GM18520 (cell line): ENCODE measurements around the gene PPP4R2.
A peak's percentile ranks its signal among the peaks of the same experiment; 100 is the strongest.
"Not testable (repeated sequence)": the region's sequence is repeated elsewhere in the genome, so short reads cannot be mapped to it uniquely, and the experiment has no call there.

Experiments used
- ATAC-seq: cut with Tn5 transposase; IDR thresholded peaks from one replicate; pipeline ENCODE4 v1.9.1; 2021; ENCODE audit not compliant: unreplicated experiment

The PPP4R2 gene

DNA sequence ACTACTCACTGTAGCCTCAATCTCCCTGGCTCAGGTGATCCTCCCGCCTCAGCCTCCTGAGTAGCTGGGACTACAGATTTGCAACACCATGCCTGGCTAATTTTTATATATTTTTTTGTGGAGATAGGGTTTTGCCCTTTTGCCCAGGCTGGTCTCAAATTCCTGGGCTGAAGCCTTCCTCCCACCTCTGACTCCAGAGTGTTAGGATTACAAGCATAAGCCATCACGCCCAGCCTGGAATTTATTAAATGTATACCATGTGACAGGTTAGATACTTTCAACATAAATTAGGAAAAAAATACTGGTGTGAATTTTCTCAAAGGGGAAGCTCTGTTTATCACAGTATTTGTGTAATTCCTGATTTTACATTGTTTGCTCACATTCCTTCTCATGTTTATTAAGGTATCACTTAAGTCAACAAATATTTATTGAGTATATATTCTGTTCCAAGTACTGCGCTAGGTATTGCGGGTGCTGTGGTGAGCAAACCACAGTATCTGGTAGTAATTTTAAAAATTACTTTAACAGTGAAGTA lies 24.8 kb downstream of the PPP4R2 start:
- ATAC-seq, result no peak

DNA sequence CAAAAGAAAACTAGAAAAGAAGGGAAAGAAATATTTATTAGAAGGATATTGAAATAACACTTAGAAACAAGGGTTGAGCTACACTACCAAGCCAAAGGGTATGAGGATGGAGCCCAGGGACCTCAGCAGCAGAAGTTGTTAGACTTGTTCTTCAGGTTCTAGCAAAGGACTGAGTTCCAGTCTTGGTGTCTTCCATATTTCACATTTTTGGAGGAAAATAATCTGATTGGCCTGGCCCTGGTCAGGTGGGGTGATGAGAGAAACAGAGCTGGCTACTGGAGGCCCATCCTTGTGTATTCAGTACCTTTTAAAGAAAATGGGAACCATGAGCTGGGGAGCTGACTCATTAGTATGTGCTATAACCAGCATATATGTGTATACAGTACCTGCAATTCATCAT lies 28.2 kb downstream of the PPP4R2 start:
- no peak for ATAC-seq

DNA sequence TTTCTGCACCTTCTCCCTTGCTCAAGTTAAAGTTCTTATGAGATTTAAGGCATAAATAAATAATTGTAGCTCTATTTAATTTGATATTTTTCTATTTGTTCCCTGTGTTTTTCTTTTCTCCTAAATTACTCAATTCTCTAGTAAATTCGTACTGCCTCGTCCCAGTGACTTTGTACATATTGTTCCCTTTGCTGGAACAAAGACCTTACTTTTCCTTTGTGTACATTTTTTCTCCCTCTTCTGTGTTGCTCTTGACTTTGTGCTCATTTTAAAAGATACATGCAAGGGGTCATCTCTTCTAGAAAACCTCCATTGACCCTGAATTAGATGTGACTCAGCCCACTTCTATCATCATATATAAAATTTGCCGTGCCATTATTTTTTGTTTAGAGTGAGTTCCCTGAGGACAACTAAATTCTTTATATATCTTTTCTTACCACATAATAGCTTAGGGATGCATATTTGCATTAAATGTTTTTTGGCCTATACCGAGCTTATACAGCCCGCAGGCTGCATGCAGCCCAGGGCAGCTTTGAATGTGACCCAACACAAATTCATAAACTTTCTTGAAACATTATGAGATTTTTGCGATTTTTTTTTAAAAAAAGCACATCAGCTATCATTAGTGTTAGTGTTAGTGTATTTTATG lies 29.6 kb downstream of the PPP4R2 start:
- ATAC-seq, result no peak

DNA sequence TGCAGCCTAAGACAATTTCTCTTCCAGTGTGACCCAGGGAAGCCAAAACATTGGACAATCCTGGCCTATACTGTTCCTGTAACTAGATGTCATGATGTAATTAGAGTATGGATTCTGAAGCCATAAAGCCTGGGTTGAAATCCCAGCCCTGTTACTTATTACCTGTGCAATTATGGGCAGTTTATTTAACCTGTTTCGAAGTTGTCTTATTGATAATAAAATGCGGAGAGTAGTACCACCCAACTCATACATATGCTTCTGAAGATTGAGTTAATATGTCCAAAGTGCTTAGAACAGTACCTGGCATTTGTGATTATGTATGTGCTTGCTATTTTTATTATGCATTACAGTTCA lies 30.1 kb downstream of the PPP4R2 start:
- no peak for ATAC-seq

DNA sequence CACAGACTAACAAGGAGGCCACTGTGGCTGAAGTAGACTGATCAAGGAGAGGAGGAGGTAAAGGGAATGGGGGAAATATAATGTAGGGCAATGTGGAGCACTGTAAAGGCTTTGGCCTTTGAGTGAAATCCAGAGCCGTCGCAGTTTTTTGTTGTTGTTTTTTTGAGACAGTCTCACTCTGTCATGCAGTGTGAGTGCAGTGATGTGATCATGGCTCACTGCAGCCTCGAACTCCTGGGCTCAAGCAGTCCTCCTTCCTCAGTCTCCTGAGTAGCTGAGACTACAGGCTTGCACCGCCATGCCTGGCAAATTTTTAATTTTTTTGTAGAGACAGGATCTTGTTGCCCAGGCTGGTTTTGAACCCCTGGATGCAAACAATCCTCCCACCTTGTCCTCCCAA lies 32.2 kb downstream of the PPP4R2 start:
- ATAC-seq, result no peak

DNA sequence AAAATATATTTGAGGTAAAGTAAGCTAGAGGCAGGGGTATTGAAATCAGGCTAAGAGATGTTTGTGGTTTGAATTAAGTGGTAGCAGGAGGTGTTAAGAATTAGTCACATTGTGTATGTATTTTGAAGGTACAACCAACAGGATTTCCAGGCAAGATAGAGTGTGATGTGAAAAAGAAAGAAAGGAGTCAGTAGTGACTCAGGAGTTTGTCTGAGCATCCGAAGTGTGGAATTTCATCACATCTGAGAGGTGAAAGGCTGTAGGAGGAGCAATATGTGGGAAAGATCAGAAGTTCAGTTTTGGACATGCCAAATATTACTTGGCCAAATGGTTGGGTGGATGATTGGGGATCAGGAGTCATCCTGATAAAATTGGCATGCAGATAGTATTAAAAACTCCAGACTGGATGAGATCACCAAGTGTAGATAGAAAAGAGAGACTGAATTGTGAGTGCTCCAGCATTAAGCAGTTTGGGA lies 32.7 kb downstream of the PPP4R2 start:
- peak; percentile 61 for ATAC-seq

DNA sequence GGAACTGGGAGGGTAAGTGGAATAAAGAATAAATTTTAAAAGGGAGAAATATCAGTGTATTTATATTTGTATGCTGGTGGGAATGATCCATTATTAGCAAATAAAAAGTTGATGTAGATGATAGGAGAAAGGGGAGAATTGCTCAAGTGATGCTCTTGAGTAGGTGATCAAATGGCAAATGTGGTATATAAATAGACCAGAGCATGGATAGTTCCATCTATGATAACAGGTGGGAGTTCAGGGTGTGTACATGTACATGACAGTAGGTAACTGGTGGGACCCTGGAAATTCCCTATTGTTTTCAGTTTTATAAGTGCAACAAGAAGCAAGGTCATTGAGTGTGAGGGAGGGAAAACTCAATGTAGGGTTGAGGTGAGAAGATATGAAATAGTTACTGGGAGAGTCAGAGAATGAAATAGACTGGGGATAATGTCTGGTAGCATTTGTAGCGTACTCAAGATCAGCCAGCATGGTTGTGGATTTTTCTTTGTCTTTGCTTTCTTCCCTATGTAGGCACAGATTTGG lies 33.5 kb downstream of the PPP4R2 start:
- ATAC-seq, result no peak

DNA sequence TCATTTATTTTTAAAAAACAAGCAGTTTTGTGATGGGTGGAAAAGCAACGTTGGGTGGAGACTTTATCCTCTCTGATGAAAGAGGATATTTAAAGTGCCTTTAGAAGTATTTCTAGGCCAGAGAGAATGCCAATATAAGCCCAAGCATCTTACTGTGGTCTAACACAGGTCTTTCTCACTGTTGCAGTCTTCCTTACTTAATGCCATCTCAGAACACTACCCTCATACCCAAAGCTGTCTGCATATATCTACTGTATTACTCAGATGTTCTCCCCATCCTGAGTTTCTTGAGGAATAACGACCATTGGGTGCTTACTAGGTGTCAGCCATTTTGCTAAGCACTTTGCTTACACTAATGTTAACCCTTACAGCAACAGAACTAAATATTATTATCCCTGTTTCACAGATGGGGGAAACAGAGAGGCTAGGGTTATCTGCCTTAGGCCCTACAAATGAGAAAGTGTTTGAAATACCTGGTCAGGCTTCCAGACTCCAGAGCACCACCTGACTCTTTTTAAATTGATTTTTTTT lies 35.0 kb downstream of the PPP4R2 start:
- no peak for ATAC-seq

DNA sequence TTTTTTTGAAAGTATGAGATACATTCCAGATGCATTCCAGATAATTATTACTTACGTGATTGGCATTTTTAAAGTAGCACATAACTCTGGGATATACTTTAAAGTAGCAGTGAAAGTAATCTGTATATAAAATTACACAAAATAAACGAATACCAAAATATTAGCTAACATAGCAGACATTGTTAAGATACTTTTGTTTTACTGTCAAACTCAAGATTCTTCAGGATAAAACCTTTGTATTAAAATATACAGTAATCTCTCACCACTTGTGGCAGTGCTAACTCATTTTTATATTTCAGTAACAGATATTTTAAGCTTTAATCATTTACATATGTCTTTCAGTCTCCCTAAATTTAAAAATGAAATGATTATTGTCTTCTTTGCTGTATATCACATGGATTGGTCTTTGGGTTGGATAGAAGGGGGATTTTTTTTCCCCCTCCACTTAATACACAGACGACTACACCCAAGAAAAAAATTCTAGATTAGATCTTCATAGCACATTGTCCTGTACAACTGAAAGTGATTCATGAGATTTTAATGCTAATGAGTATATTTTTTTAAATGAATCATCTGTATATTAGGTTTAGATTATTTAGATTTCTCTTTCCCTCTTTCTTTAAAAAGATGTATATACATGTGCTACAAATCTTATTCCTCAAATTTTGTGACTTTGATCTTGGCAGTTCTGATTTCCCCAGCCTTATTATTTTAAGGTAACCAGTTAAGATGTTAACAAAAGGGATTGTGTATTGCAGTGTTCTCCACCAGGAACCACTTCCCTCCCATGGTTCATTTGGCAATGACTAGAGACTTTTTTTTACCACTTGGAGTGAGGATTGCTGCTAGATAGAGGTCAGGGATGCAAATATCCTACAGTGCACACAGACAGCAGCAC lies 40.3 kb downstream of the PPP4R2 start:
- ATAC-seq, result no peak

DNA sequence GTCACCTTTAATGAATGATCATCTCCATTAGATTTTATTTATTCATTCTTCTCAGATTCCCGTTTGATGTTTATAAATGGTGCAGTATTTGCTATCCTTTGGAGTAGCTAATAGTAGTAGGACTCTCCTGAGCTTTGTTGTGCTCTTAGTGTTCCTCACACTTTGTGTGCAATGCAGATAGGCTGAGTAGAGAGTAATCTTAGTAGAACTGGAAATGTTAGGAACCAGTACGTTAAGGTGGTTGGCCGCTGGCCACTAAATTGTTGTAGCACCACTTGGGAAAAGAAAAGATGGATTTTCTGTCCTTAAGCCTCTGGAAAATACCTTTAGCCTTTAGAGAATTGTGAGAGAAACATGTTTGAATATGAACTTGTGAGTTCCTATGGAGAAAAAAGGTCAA lies 44.9 kb downstream of the PPP4R2 start:
- ATAC-seq, result no peak

DNA sequence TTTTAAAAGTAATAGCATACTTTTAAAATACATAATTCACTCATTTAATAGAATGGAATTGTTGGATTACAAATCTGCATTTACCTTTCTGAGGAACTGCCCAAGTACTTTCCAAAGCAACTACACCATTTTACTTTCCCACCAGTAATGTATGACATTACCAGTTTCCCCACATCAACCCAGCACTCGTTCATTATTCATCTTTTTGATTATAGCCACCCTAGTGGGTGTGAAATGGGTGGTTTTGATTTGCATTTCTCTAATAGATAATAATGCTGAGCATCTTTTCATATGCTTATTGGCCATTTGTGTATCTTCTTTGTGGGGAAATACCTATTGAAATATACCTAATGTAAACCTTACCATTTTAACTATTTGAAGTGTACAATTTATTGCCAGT lies 46.8 kb downstream of the PPP4R2 start:
- ATAC-seq, result peak; percentile 68

DNA sequence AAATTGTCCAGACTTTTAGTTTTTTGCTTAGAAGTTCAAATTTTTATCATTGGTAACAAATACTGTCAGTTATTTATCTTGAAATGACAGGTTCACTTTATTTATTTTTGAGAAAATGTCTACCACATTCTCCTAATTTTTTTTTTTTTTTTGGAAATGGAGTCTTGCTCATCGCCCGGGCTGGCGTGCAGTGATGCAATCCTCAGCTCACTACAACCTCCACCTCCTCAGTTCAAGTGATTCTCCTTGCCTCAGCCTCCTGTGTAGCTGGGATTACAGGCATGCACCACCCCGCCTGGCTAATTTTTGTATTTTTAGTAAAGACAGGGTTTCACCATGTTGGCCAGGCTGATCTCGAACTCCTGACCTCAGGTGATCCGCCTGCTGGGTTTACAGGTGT lies 48.8 kb downstream of the PPP4R2 start:
- ATAC-seq, result no peak

DNA sequence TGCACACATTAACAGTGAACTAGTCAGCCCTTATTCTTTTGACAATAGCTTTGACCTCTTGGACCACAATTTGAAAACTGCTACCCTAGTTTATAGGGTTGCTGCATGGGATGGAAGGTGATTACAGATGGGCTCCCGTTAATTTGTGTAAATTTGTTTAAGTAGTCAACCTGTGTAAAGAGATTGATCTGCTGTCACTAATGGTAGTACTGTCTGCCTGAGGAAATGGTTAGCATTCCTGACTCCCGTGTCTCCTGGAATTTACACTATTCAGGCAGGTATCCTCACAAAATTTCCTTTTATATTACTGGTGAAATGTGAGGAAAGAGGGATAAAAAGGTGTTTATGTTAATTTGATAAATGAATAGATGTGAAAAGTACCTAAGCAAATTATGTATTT lies 49.6 kb downstream of the PPP4R2 start:
- ATAC-seq, result no peak

DNA sequence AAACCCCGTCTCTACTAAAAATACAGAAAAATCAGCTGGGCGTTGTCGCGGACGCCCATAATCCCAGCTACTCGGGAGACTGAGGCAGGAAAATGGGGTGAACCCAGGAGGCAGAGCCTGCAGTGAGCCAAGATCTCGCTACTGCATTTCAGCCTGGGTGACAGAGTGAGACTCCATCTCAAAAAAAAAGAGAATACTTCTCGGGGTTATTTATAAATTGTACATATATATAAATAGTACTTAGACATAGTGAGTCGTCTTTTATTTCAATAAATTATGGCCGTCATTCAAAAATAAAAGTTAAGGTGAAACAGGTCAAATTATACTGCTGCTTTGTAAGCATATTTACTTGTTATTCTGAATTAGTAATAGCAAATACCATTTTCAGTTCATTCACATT lies 52.7 kb downstream of the PPP4R2 start:
- ATAC-seq, result no peak

DNA sequence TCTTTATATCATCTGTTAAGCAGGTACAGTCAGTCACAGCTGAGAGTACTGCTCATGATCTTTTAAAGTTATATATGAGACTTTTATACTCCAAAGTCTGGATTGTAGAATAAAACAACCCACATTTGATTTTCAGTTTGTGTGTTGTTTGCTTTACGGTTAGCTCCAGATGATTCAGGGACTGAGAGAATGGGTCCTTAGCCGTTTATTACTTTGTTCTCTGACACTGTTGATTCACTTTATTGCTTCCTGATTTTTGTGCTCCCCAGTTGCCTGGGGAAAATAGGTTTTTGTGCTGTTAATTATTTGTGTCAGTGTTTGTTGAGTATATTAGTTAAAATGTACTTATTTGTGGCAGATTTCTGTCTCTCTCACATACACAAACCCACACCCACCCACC lies 56.2 kb downstream of the PPP4R2 start:
- no peak for ATAC-seq

DNA sequence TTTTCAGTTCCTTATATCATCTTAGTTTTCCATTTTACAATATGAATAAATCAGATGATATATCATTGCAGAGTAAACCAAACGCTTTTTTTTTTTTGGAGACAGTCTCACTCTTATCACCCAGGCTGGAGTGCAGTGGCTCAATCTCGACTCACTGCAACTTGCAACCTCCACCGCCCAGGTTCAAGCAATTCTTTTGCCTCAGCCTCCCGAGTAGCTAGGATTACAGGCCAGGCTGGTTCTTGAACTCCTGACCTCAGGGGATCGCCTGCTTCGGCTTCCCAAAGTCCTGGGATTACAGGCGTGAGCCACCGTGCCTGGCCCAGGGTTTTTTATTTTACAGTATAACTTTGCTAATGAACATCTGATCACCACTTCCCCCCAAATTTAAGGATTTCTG lies 59.0 kb downstream of the PPP4R2 start:
- ATAC-seq, result no peak

DNA sequence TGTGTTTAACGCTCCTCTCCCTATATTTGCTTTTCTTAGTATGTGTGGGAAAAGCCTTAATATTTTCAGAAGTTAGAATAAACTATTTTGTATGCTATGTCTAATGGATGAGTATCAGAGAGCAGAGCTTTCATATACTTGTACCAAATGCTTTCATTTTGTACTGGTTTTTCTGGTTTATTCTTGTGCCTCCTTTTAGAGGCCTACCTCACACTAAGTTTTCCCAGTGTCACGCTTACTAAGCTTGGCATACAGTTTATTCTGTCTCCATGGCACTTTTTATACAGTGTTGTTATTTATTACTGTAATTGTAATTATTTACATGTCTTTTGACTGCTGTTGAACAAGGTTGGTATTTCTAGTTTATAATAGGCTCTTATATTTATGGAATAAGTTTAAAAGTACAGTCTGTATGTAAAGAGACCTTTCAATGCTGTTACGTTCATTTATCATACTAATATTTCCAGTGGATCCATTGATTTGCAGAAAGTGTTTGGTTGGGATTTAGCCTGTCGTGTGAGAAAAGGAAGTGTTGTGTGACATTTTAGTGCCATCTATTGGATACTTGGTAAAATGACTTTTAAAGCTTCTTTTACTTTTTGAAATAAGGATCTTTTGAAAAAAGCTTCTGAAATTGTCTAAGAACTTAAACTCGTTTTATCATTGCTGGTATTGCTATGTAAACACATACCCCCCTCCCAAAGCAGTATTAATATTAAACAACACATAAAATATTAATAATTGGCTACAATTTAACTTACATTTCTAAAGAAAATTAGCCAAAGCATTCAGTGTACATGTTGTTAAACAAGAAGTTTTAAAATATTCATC lies 59.6 kb downstream of the PPP4R2 start:
- ATAC-seq, result no peak

DNA sequence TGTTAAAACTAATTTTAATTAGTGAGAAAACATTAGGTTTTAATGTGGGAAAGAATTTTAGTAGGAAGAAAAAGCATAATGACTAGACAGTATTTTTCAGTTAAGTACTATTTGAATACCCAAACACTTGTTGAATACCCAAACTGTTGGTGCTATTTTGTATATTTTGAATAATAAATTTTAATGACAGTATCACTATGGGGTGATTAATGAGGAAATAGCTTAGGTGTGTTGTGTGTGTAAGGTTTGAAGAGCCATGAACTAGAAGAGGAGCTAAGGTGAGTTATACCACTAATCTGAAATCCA lies 60.2 kb downstream of the PPP4R2 start:
- no peak for ATAC-seq

DNA sequence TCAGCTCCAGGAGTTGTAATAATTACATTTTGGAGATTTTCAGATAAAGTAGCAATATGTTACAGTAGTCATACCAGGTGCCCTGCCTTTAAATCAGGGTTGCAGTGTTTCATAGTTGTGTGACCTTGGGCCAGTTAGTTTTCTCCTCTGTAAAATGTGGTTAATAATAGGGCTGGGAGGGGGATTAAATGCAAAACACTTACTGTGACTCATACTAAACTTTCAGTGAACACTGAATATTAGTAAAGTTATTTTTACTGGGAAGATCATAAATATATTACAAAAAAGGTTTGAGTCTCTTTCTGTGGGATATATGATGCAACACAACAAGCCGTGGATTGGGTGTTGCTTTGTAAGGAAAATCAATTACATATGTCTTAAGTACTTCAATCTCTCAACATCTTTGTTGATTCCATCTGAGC lies 63.7 kb downstream of the PPP4R2 start:
- no peak for ATAC-seq

DNA sequence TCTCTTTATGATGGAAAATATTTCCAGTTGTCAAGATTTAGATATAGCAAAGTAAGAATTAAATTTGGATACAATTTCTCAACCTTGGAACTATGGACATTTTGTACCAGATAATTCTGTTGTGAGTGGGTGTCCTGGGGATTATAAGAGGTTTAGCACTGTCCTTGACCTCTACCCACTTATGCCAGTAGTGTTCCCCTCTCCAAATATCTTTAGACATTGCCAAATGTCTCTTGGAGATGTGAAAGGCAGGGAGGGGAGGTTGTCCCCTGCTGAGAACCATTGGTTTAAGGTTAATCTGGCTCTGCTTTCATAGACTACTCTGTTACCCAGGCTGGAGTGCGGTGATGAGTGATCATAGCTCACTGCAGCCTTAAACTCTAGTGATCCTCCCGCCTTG lies 64.8 kb downstream of the PPP4R2 start, which contains the start of gene EBLN2:
EBLN2 (plus strand) TSS at position 244 of the 400 bp plus-strand sequence. CDS start 423 bp downstream, outside the sequence.
- ATAC-seq, result no peak

DNA sequence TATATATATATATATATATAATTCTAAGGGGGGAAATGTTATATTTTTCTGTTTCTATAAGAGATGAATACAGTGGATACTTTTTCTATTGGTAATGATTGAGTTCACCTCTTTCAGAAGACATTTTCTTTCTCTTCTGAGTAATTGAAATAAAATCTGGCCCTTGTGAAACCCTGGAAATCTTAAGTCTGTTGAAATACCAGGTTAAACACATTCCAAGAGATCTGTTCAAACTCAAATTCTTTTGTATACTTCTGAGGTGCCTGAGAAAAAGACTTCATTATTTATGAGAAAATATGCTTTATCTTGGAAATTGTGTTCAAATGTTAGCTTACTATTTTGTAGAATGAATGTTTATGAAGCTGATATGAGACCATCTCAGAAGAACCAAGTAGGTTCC lies 69.6 kb downstream of the PPP4R2 start:
- ATAC-seq, result not testable (repeated sequence)
